Measurements from ENCODE around the gene CLEC3B. TPM values are rescaled to one million over a fixed set of nuclear protein-coding genes. Genes with fewer than 3 reads are reported as not detected.

CLEC3B gene
- total RNA-seq, 6 donors from 2014 or later, result 6.3 to 332 (median 140) TPM

GRCh38 chr3:45060165-45060892 lies 34.2 kb downstream of the CLEC3B start:
- no peaks in the 10 kb centered on the region for H3K9me3 ChIP-seq
- TF ChIP-seq POLR2A (IDR thresholded peaks at IDR 0.05) (no peak), CTCF (IDR thresholded peaks at IDR 0.05) (no peak), EP300 (IDR thresholded peaks at IDR 0.05) (no peak), POLR2AphosphoS5 (IDR thresholded peaks at IDR 0.05) (no peak)
- no peak for DNase-seq
- no peaks in the 10 kb centered on the region for H3K27me3 ChIP-seq
- no peak overlapping the region for H3K4me3 ChIP-seq
- no peak overlapping the region for H3K27ac ChIP-seq
- WGBS, 2 donors, result 75 to 76% methylated on average over 4 of the region's 4 CpGs
- ATAC-seq (ENCODE audit: low FRiP score in 2 of 2), result no peak
- no peaks in the 10 kb centered on the region for H3K36me3 ChIP-seq
- peaks cover 18 to 42% (median 34%) of the 10 kb centered on the region in 4 donors for H3K4me1 ChIP-seq

- Histone ChIP-seq H3K27ac (peak overlapping the region in 3 of 4 donors; percentile 50 to 80 (median 59)), H3K4me3 (no peak overlapping the region), H3K4me1 (peaks cover 11 to 25% (median 22%) of the 10 kb centered on the region in 4 donors), H3K27me3 (no peaks in the 10 kb centered on the region), H3K9me3 (no peaks in the 10 kb centered on the region), H3K36me3 (no peaks in the 10 kb centered on the region)
- WGBS, 2 donors, result 94 to 98% methylated on average over 1 of the region's 1 CpG
- no peak for TF ChIP-seq EP300 (IDR thresholded peaks at IDR 0.05)
- no peak for TF ChIP-seq POLR2AphosphoS5 (IDR thresholded peaks at IDR 0.05)
- TF ChIP-seq CTCF (IDR thresholded peaks at IDR 0.05), result no peak
- TF ChIP-seq POLR2A (IDR thresholded peaks at IDR 0.05), result no peak
- ATAC-seq (ENCODE audit: low FRiP score in 2 of 2), result no peak
- DNase-seq, result no peak
These were observed 36.6 kb downstream of the CLEC3B start for GRCh38 chr3:45062697-45063070.

- Histone ChIP-seq H3K9me3 (no peaks in the 10 kb centered on the region), H3K27ac (peak overlapping the region; percentile 72 to 80 (median 80)), H3K27me3 (no peaks in the 10 kb centered on the region), H3K36me3 (no peaks in the 10 kb centered on the region), H3K4me3 (no peak overlapping the region), H3K4me1 (peaks cover 11 to 25% (median 22%) of the 10 kb centered on the region in 4 donors)
- TF ChIP-seq POLR2AphosphoS5 (IDR thresholded peaks at IDR 0.05), result peak in 1 of 2 donors; percentile 77
- TF ChIP-seq EP300 (IDR thresholded peaks at IDR 0.05), result peak in 3 of 4 donors; percentile 26 to 67 (median 38)
- no peak for TF ChIP-seq CTCF (IDR thresholded peaks at IDR 0.05)
- peak in 1 of 4 donors; percentile 40 for TF ChIP-seq POLR2A (IDR thresholded peaks at IDR 0.05)
- ATAC-seq (ENCODE audit: low FRiP score in 2 of 2) (peak in 1 of 2 donors; percentile 81), DNase-seq (peak in 1 of 2 donors; percentile 67)
- 35 to 36% methylated on average over 12 of the region's 12 CpGs for WGBS, 2 donors
These were observed 38.6 kb downstream of the CLEC3B start for GRCh38 chr3:45064512-45065372.

- Histone ChIP-seq H3K4me1 (peaks cover 11 to 25% (median 22%) of the 10 kb centered on the region in 4 donors), H3K4me3 (no peak overlapping the region), H3K27me3 (no peaks in the 10 kb centered on the region), H3K27ac (peak overlapping the region; percentile 72 to 80 (median 80)), H3K9me3 (no peaks in the 10 kb centered on the region), H3K36me3 (no peaks in the 10 kb centered on the region)
- WGBS, 2 donors, result 96 to 100% methylated on average over 1 of the region's 1 CpG
- DNase-seq (no peak), ATAC-seq (ENCODE audit: low FRiP score in 2 of 2) (no peak)
- TF ChIP-seq POLR2AphosphoS5 (IDR thresholded peaks at IDR 0.05), result no peak
- no peak for TF ChIP-seq CTCF (IDR thresholded peaks at IDR 0.05)
These were observed 39.2 kb downstream of the CLEC3B start for GRCh38 chr3:45065373-45065720.
